NCI-H1417 treated with DMSO at 0.1 percent for 48 hours (cell line): ENCODE measurements around the gene CCDC121.
A peak's percentile ranks its signal among the peaks of the same experiment; 100 is the strongest.

Experiments
- DNase-seq: peaks from one replicate; lab custom pipeline; 2025; lab: John Stamatoyannopoulos, UW

CCDC121 gene

GRCh38 chr2:27628767-27629709 lies at the start of gene CCDC121, which contains the start of gene GPN1:
Gene CCDC121, minus strand, starts transcription at chr2:27629012. Its CDS starts 1,213 bp downstream, at chr2:27627799.
Gene GPN1, plus strand, starts transcription at chr2:27629050. Its CDS starts 9 bp downstream, at chr2:27629059.
- DNase-seq, result peak; percentile 71

- no peak for DNase-seq
Measured at GRCh38 chr2:27672723-27673486, 44.1 kb upstream of the CCDC121 start.

GRCh38 chr2:27671235-27671634 lies 42.4 kb upstream of the CCDC121 start:
- no peak for DNase-seq

GRCh38 chr2:27667446-27667845 lies 38.6 kb upstream of the CCDC121 start:
- no peak for DNase-seq

- no peak for DNase-seq
Measured at GRCh38 chr2:27664622-27665363, 36.0 kb upstream of the CCDC121 start.

GRCh38 chr2:27664154-27664574 lies 35.4 kb upstream of the CCDC121 start:
- no peak for DNase-seq

- DNase-seq, result peak; percentile 79
Measured at GRCh38 chr2:27663285-27664153, 34.7 kb upstream of the CCDC121 start, which contains the start of the genes SLC4A1AP and SUPT7L. Gene SLC4A1AP, plus strand, starts transcription at chr2:27663889. Its CDS starts 26 bp downstream, at chr2:27663915. Gene SUPT7L, minus strand, starts transcription at chr2:27663614. Its CDS starts 1,422 bp downstream, at chr2:27662192.

GRCh38 chr2:27661371-27661770 lies 32.6 kb upstream of the CCDC121 start:
- no peak for DNase-seq

- no peak for DNase-seq
Measured at GRCh38 chr2:27655155-27655951, 26.5 kb upstream of the CCDC121 start.

GRCh38 chr2:27653397-27653796 lies 24.6 kb upstream of the CCDC121 start:
- DNase-seq, result no peak

GRCh38 chr2:27652790-27653189 lies 24.0 kb upstream of the CCDC121 start:
- no peak for DNase-seq

- DNase-seq, result no peak
Measured at GRCh38 chr2:27652341-27652740, 23.5 kb upstream of the CCDC121 start.

GRCh38 chr2:27651056-27651455 lies 22.2 kb upstream of the CCDC121 start:
- DNase-seq, result no peak

GRCh38 chr2:27647737-27648136 lies 18.9 kb upstream of the CCDC121 start:
- no peak for DNase-seq

- no peak for DNase-seq
Measured at GRCh38 chr2:27647289-27647688, 18.5 kb upstream of the CCDC121 start.

GRCh38 chr2:27645197-27645596 lies 16.4 kb upstream of the CCDC121 start:
- no peak for DNase-seq

- no peak for DNase-seq
Measured at GRCh38 chr2:27640722-27641245, 12.0 kb upstream of the CCDC121 start.

- DNase-seq, result no peak
Measured at GRCh38 chr2:27638709-27639108, 9.9 kb upstream of the CCDC121 start.

GRCh38 chr2:27638037-27638637 lies 9.3 kb upstream of the CCDC121 start:
- no peak for DNase-seq
